Measurements from ENCODE around the gene DYRK3. TPM values are rescaled to one million over a fixed set of nuclear protein-coding genes. Genes with fewer than 3 reads are reported as not detected.

The DYRK3 gene
- total and polyA plus RNA-seq, 2 of the 13 experiments (the other 11 are each of a cell fraction or from before 2014, with no cell fraction given): 0.48 to 2.8 TPM

DNA sequence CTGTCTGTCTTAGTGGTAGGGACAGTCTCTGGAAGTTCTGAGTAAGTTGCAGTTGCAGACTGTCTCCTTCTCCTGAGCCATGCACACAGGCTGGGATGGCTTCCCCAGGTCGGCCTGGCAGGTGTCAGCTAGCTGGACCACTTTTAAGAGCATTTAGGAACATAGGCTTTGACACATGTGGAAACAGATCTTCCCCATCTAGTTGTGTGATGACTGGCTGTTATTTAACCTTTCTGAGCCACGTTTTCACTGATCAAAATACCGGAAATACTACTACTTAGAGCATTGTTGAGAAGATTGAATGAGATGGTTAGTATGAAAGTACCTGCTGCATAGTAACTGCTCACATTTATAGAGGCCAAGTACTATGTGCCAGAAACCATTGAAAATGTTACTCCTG, 43.2 kb downstream of the DYRK3 start:
- H3K36me3 ChIP-seq (replicated peaks in 1 of 2; ENCODE audit: control insufficient read depth in 1 of 2, insufficient read depth in 2 of 2, low read length in 2 of 2): no peaks in the 10 kb centered on the region
- peaks cover 1 to 9% of the 10 kb centered on the region in 2 experiments; a peak in 3 of 5 replicates for H3K27me3 ChIP-seq (ENCODE audit: control insufficient read depth in 1 of 2, insufficient read depth in 2 of 2, low read length in 2 of 2)
- ChIA-PET POLR2A (no interaction called here), CTCF (ENCODE audit: low intra/inter-chr PET ratio, low total read pairs) (no interaction called here)
- in situ Hi-C loops (cut with HindIII; ENCODE audit: extremely low pct_ligation_motif_present, low pct_unique_long_range_greater_than_20kb) (no loop called here), intact Hi-C loops (cut with micrococcal nuclease; ENCODE audit: unreplicated experiment) (no loop called here)
- no peak overlapping the region for H3K4me3 ChIP-seq (replicated peaks in 1 of 3; ENCODE audit: insufficient read depth in 1 of 3, low read depth in 2 of 3, low read length in 3 of 3)
- no peaks in the 10 kb centered on the region for H3K9me3 ChIP-seq (ENCODE audit: low read length)
- H3K79me2 ChIP-seq (ENCODE audit: insufficient read depth, low read length): no peaks in the 10 kb centered on the region
- no peak overlapping the region for H3K9ac ChIP-seq (ENCODE audit: insufficient read depth, low read depth, low read length)
- no peak overlapping the region for H3K27ac ChIP-seq (ENCODE audit: extremely low read length, insufficient read depth, low read length)
- ATAC-seq: no peak
- no peak for FAIRE-seq
- DNase-seq (ENCODE audit: low spot score): no peak
- no TSS peak for BruUV-seq (replicated peaks)
- no peak overlapping the region for H2AFZ ChIP-seq (ENCODE audit: low read length)
- TF ChIP-seq, protein P1, sequence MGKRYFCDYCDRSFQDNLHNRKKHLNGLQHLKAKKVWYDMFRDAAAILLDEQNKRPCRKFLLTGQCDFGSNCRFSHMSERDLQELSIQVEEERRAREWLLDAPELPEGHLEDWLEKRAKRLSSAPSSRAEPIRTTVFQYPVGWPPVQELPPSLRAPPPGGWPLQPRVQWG (CRISPR knock-in tag; IDR thresholded peaks at IDR 0.05; ENCODE audit: borderline replicate concordance, low read depth): no peak
- TF ChIP-seq ZNF589 (CRISPR knock-in tag; conservative IDR thresholded peaks at IDR 0.05): no peak
- TF ChIP-seq, protein P2, sequence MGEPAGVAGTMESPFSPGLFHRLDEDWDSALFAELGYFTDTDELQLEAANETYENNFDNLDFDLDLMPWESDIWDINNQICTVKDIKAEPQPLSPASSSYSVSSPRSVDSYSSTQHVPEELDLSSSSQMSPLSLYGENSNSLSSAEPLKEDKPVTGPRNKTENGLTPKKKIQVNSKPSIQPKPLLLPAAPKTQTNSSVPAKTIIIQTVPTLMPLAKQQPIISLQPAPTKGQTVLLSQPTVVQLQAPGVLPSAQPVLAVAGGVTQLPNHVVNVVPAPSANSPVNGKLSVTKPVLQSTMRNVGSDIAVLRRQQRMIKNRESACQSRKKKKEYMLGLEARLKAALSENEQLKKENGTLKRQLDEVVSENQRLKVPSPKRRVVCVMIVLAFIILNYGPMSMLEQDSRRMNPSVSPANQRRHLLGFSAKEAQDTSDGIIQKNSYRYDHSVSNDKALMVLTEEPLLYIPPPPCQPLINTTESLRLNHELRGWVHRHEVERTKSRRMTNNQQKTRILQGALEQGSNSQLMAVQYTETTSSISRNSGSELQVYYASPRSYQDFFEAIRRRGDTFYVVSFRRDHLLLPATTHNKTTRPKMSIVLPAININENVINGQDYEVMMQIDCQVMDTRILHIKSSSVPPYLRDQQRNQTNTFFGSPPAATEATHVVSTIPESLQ (CRISPR knock-in tag; conservative IDR thresholded peaks at IDR 0.05): no peak
- TF ChIP-seq, protein P3, sequence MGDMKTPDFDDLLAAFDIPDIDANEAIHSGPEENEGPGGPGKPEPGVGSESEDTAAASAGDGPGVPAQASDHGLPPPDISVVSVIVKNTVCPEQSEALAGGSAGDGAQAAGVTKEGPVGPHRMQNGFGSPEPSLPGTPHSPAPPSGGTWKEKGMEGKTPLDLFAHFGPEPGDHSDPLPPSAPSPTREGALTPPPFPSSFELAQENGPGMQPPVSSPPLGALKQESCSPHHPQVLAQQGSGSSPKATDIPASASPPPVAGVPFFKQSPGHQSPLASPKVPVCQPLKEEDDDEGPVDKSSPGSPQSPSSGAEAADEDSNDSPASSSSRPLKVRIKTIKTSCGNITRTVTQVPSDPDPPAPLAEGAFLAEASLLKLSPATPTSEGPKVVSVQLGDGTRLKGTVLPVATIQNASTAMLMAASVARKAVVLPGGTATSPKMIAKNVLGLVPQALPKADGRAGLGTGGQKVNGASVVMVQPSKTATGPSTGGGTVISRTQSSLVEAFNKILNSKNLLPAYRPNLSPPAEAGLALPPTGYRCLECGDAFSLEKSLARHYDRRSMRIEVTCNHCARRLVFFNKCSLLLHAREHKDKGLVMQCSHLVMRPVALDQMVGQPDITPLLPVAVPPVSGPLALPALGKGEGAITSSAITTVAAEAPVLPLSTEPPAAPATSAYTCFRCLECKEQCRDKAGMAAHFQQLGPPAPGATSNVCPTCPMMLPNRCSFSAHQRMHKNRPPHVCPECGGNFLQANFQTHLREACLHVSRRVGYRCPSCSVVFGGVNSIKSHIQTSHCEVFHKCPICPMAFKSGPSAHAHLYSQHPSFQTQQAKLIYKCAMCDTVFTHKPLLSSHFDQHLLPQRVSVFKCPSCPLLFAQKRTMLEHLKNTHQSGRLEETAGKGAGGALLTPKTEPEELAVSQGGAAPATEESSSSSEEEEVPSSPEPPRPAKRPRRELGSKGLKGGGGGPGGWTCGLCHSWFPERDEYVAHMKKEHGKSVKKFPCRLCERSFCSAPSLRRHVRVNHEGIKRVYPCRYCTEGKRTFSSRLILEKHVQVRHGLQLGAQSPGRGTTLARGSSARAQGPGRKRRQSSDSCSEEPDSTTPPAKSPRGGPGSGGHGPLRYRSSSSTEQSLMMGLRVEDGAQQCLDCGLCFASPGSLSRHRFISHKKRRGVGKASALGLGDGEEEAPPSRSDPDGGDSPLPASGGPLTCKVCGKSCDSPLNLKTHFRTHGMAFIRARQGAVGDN (CRISPR knock-in tag; IDR thresholded peaks at IDR 0.05): no peak
- WGBS (ENCODE audit: low lambda C conversion rate): 0% methylated on average over 3 of the region's 3 CpGs
- H3K4me1 ChIP-seq (ENCODE audit: insufficient read depth, low read length): peaks cover 39% of the 10 kb centered on the region
- H4K20me1 ChIP-seq (ENCODE audit: insufficient read depth, low read length): no peaks in the 10 kb centered on the region
- no peak overlapping the region for H3K4me2 ChIP-seq (ENCODE audit: low read depth, low read length)
